ENCODE data around the gene IL17B. TPM values are rescaled to one million over a fixed set of nuclear protein-coding genes. Genes with fewer than 3 reads are reported as not detected.
A peak's percentile ranks its signal among the peaks of the same experiment; 100 is the strongest.

Gene IL17B
- total and polyA plus RNA-seq, 11 donors, result 0.33 to 0.42 (median 0.35) TPM; not detected in 8

- no peak for ATAC-seq
- no peaks in the 10 kb centered on the region for H3K27me3 ChIP-seq
These were observed 4.8 kb downstream of the IL17B start for GRCh38 chr5:149374303-149374702.

DNA sequence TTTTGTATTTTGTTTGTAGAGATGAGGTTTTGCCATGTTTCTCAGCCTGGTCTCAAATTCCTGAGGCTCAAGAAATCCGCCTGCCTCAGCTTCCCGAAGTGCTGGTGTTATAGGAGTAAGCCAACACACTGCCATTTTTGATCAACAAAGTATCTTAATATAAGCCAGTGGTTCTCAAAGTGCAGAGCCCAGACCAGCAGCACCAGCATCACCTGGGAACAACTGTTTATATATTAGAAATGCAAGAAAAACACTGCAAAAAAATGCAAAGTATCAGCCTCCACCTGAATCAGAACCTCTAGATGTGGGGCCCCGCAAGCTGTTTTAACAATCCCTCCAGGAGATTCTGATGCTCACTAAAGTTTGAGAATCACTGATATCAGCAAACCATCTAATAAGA lies 6.2 kb downstream of the IL17B start:
- H3K27ac ChIP-seq, result peak overlapping the region in 1 of 12 donors; percentile 61

More at GRCh38 chr5:149374303-149374702, 4.8 kb downstream of the IL17B start:
- peaks cover 0 to 18% (median 6%) of the 10 kb centered on the region in 12 donors for H3K4me1 ChIP-seq
- no peak overlapping the region for H3K4me3 ChIP-seq
- no peak for TF ChIP-seq POLR2A (IDR thresholded peaks at IDR 0.05)
- TF ChIP-seq, protein P1, sequence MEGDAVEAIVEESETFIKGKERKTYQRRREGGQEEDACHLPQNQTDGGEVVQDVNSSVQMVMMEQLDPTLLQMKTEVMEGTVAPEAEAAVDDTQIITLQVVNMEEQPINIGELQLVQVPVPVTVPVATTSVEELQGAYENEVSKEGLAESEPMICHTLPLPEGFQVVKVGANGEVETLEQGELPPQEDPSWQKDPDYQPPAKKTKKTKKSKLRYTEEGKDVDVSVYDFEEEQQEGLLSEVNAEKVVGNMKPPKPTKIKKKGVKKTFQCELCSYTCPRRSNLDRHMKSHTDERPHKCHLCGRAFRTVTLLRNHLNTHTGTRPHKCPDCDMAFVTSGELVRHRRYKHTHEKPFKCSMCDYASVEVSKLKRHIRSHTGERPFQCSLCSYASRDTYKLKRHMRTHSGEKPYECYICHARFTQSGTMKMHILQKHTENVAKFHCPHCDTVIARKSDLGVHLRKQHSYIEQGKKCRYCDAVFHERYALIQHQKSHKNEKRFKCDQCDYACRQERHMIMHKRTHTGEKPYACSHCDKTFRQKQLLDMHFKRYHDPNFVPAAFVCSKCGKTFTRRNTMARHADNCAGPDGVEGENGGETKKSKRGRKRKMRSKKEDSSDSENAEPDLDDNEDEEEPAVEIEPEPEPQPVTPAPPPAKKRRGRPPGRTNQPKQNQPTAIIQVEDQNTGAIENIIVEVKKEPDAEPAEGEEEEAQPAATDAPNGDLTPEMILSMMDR (IDR thresholded peaks at IDR 0.05), result no peak
- intact Hi-C loops (cut with DNase I), result loop anchor here in 5 of 10 donors (5.0 to 10.0 kb wide), 3 partner anchors 57 to 240 kb away; no protein-coding TSS in a partner anchor
- no peaks in the 10 kb centered on the region for H3K9me3 ChIP-seq
- no peaks in the 10 kb centered on the region for H3K36me3 ChIP-seq
- no peak overlapping the region for H3K27ac ChIP-seq
- no peak for DNase-seq
- 91 to 99% (median 97%) methylated on average over 7 to 20 of the region's 20 CpGs for WGBS, 4 donors

GRCh38 chr5:149372076-149372795 lies 6.9 kb downstream of the IL17B start:
- WGBS, 4 donors, result 59 to 77% (median 70%) methylated on average over 4 of the region's 4 CpGs
- H3K4me1 ChIP-seq, result peaks cover 0 to 25% (median 10%) of the 10 kb centered on the region in 12 donors
- H3K9me3 ChIP-seq, result no peaks in the 10 kb centered on the region
- H3K27ac ChIP-seq, result peak overlapping the region in 2 of 12 donors; percentile 45 to 61
- no peak for ATAC-seq
- intact Hi-C loops (cut with DNase I), result loop anchor here in 5 of 10 donors (5.0 to 10.0 kb wide), 3 partner anchors 55 to 237 kb away; no protein-coding TSS in a partner anchor
- no peak for DNase-seq
- no peak overlapping the region for H3K4me3 ChIP-seq
- TF ChIP-seq POLR2A (IDR thresholded peaks at IDR 0.05), result no peak
- TF ChIP-seq, protein P1 (IDR thresholded peaks at IDR 0.05), result no peak
- H3K36me3 ChIP-seq, result no peaks in the 10 kb centered on the region
- H3K27me3 ChIP-seq, result no peaks in the 10 kb centered on the region

More for the DNA sequence above, 6.2 kb downstream of the IL17B start:
- Histone ChIP-seq H3K4me3 (no peak overlapping the region), H3K4me1 (peaks cover 0 to 18% (median 6%) of the 10 kb centered on the region in 12 donors), H3K9me3 (no peaks in the 10 kb centered on the region), H3K27me3 (no peaks in the 10 kb centered on the region), H3K36me3 (no peaks in the 10 kb centered on the region)
- WGBS, 4 donors, result 96 to 98% (median 98%) methylated on average over 3 of the region's 3 CpGs
- ATAC-seq (no peak), DNase-seq (no peak)
- intact Hi-C loops (cut with DNase I), result loop anchor here in 6 of 10 donors (1.0 to 10.0 kb wide), 4 partner anchors 56 to 238 kb away; no protein-coding TSS in a partner anchor
- TF ChIP-seq, protein P1 (IDR thresholded peaks at IDR 0.05), result no peak
- TF ChIP-seq POLR2A (IDR thresholded peaks at IDR 0.05), result no peak

DNA sequence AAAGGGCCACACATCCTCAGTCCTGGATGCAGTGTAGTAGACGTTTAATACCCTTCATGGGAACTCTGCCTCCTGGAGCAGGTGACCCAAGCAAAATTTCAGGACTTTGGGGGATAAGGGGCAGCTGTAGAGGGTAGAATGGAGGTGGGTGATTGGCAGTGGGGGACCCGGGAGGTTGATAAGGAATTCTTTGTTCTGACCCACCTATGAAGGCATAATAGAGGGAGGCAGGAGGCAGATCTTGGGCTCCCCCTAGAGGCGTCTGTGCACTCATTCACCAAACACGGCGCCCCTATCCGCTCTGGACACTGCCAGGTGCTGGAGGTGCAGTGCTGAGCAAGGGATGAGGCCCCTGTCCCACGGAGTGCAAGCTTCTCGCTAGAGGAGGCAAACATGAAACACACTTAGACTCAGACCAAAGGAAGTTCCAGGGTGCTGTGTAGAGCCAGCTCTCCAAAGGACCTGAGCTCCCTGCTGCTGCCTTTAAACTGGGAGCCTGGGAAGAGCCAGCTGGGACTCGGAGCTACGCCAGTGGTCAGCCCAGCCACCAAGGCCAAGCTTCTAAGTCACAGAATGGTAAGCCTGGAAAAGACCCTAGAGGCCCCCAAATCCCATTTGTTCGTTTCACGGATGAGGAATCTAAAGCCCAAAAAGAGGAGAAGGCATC lies 7.7 kb downstream of the IL17B start:
- TF ChIP-seq POLR2A (IDR thresholded peaks at IDR 0.05), result no peak
- TF ChIP-seq, protein P1 (IDR thresholded peaks at IDR 0.05), result peak; percentile 71 to 87 (median 78)
- no peaks in the 10 kb centered on the region for H3K27me3 ChIP-seq
- intact Hi-C loops (cut with DNase I), result loop anchor here in 7 of 10 donors (1.0 to 10.0 kb wide), 8 partner anchors 53 to 237 kb away; no protein-coding TSS in a partner anchor
- DNase-seq (peak in 4 of 5 donors; percentile 64 to 73 (median 70)), ATAC-seq (peak; percentile 75 to 85 (median 81))
- peaks cover 0 to 26% (median 10%) of the 10 kb centered on the region in 12 donors for H3K4me1 ChIP-seq
- no peaks in the 10 kb centered on the region for H3K36me3 ChIP-seq
- 41 to 48% (median 44%) methylated on average over 9 to 12 of the region's 12 CpGs for WGBS, 4 donors
- H3K4me3 ChIP-seq, result no peak overlapping the region
- H3K9me3 ChIP-seq, result no peaks in the 10 kb centered on the region
- H3K27ac ChIP-seq, result peak overlapping the region in 2 of 12 donors; percentile 45 to 61

Measured in heart left ventricle (tissue), 16 donors.